Parathyroid adenoma (tissue), 2 donors: ENCODE data around the gene ELF5.

Experiments
- H2AFZ ChIP-seq: fragments of 300-600 bp; sonication (generic); one replicate; pipeline ENCODE4 v1.7.0; 2017; ENCODE audit warnings: antibody characterized with exemption, mild to moderate bottlenecking
- H3K27ac ChIP-seq: fragments of 300-600 bp; sonication (generic); one replicate; pipeline ENCODE4 v1.7.0; 2017
- H3K27me3 ChIP-seq: fragments of 300-600 bp; sonication (generic); one replicate; pipeline ENCODE4 v1.7.0; 2017; ENCODE audit warnings: low read length; ENCODE audit not compliant: control insufficient read depth, insufficient read depth
- H3K36me3 ChIP-seq: fragments of 300-600 bp; sonication (generic); one replicate; pipeline ENCODE4 v1.7.0; 2017; ENCODE audit warnings: low read length; ENCODE audit not compliant: control insufficient read depth, insufficient read depth
- H3K4me1 ChIP-seq: fragments of 300-600 bp; sonication (generic); one replicate; pipeline ENCODE4 v1.7.0; 2017; ENCODE audit warnings: control low read depth
- H3K4me2 ChIP-seq: fragments of 300-600 bp; sonication (generic); one replicate; pipeline ENCODE4 v1.7.0; 2017; ENCODE audit warnings: low read length
- H3K4me3 ChIP-seq: fragments of 300-600 bp; sonication (generic); one replicate; pipeline ENCODE4 v1.7.0; 2017; ENCODE audit warnings: low read depth, low read length
- H3K79me2 ChIP-seq: fragments of 300-600 bp; sonication (generic); one replicate; pipeline ENCODE4 v1.7.0; 2017; ENCODE audit warnings: control low read depth
- H3K9ac ChIP-seq: fragments of 300-600 bp; sonication (generic); one replicate; pipeline ENCODE4 v1.7.0; 2017; ENCODE audit warnings: mild to moderate bottlenecking
- H3K9me3 ChIP-seq: fragments of 300-600 bp; sonication (generic); one replicate; pipeline ENCODE4 v1.7.0; 2017; ENCODE audit warnings: low read length; ENCODE audit not compliant: control insufficient read depth
- CTCF ChIP-seq: fragments of 300-600 bp; sonication (generic); IDR thresholded peaks from one replicate; pipeline ENCODE4 v1.7.0; 2017; ENCODE audit warnings: antibody characterized with exemption, mild to moderate bottlenecking
- donor health status: primary hyperparathyroidism.

ELF5 gene

GRCh38 chr11:34513682-34514449, at the start of gene ELF5:
TSS of gene ELF5 (minus strand) at chr11:34513794. CDS start at chr11:34505749, 8,045 bp downstream.
- Histone ChIP-seq H3K4me1 (no peaks in the 10 kb centered on the region), H3K4me2 (no peak within 1 kb of the TSS), H3K36me3 (no peaks in the 10 kb centered on the region), H3K27ac (no peak within 1 kb of the TSS), H3K9ac (no peak within 1 kb of the TSS), H3K27me3 (no peaks in the 10 kb centered on the region), H3K9me3 (no peaks in the 10 kb centered on the region), H2AFZ (no peak within 1 kb of the TSS), H3K79me2 (no peaks in the 10 kb centered on the region), H3K4me3 (no peak within 1 kb of the TSS)
- TF ChIP-seq CTCF, result no peak

- Histone ChIP-seq H3K4me3 (no peak overlapping the region), H3K4me1 (no peaks in the 10 kb centered on the region)
- no peak for TF ChIP-seq CTCF
Observed at GRCh38 chr11:34562976-34563375, 49.4 kb upstream of the ELF5 start.

GRCh38 chr11:34560511-34560910, 46.9 kb upstream of the ELF5 start:
- Histone ChIP-seq H3K9ac (no peak overlapping the region), H3K4me3 (no peak overlapping the region), H3K27me3 (no peaks in the 10 kb centered on the region), H2AFZ (no peak overlapping the region), H3K4me2 (no peak overlapping the region), H3K9me3 (no peaks in the 10 kb centered on the region), H3K4me1 (no peaks in the 10 kb centered on the region), H3K27ac (no peak overlapping the region), H3K79me2 (no peaks in the 10 kb centered on the region), H3K36me3 (no peaks in the 10 kb centered on the region)
- TF ChIP-seq CTCF, result no peak

More at GRCh38 chr11:34562976-34563375, 49.4 kb upstream of the ELF5 start:
- H3K9ac ChIP-seq, result no peak overlapping the region
- no peak overlapping the region for H3K27ac ChIP-seq
- no peak overlapping the region for H2AFZ ChIP-seq
- no peaks in the 10 kb centered on the region for H3K27me3 ChIP-seq
- H3K9me3 ChIP-seq, result no peaks in the 10 kb centered on the region
- H3K79me2 ChIP-seq, result no peaks in the 10 kb centered on the region
- no peak overlapping the region for H3K4me2 ChIP-seq
- no peaks in the 10 kb centered on the region for H3K36me3 ChIP-seq

GRCh38 chr11:34558673-34559072, 45.1 kb upstream of the ELF5 start:
- H3K4me3 ChIP-seq, result no peak overlapping the region
- no peak overlapping the region for H3K4me2 ChIP-seq
- no peaks in the 10 kb centered on the region for H3K4me1 ChIP-seq
- H3K36me3 ChIP-seq, result no peaks in the 10 kb centered on the region
- H3K27ac ChIP-seq, result no peak overlapping the region
- H2AFZ ChIP-seq, result no peak overlapping the region
- H3K79me2 ChIP-seq, result no peaks in the 10 kb centered on the region
- no peaks in the 10 kb centered on the region for H3K9me3 ChIP-seq
- no peak overlapping the region for H3K9ac ChIP-seq
- H3K27me3 ChIP-seq, result no peaks in the 10 kb centered on the region
- no peak for TF ChIP-seq CTCF

GRCh38 chr11:34558211-34558610, 44.6 kb upstream of the ELF5 start:
- Histone ChIP-seq H3K9ac (no peak overlapping the region), H3K4me3 (no peak overlapping the region), H3K36me3 (no peaks in the 10 kb centered on the region), H3K27ac (no peak overlapping the region), H2AFZ (no peak overlapping the region), H3K4me2 (no peak overlapping the region), H3K9me3 (no peaks in the 10 kb centered on the region), H3K4me1 (no peaks in the 10 kb centered on the region), H3K27me3 (no peaks in the 10 kb centered on the region), H3K79me2 (no peaks in the 10 kb centered on the region)
- no peak for TF ChIP-seq CTCF
